GM18873 (cell line): ENCODE measurements around the gene ZMYND11.
"Not testable (repeated sequence)": the region's sequence is repeated elsewhere in the genome, so short reads cannot be mapped to it uniquely, and the experiment has no call there.

Experiments
- ATAC-seq: cut with Tn5 transposase; IDR thresholded peaks from one replicate; pipeline ENCODE4 v1.9.1; 2021; ENCODE audit warnings: mild to moderate bottlenecking, moderate library complexity, moderate number of reproducible peaks; ENCODE audit not compliant: unreplicated experiment, low FRiP score

ZMYND11 gene

DNA sequence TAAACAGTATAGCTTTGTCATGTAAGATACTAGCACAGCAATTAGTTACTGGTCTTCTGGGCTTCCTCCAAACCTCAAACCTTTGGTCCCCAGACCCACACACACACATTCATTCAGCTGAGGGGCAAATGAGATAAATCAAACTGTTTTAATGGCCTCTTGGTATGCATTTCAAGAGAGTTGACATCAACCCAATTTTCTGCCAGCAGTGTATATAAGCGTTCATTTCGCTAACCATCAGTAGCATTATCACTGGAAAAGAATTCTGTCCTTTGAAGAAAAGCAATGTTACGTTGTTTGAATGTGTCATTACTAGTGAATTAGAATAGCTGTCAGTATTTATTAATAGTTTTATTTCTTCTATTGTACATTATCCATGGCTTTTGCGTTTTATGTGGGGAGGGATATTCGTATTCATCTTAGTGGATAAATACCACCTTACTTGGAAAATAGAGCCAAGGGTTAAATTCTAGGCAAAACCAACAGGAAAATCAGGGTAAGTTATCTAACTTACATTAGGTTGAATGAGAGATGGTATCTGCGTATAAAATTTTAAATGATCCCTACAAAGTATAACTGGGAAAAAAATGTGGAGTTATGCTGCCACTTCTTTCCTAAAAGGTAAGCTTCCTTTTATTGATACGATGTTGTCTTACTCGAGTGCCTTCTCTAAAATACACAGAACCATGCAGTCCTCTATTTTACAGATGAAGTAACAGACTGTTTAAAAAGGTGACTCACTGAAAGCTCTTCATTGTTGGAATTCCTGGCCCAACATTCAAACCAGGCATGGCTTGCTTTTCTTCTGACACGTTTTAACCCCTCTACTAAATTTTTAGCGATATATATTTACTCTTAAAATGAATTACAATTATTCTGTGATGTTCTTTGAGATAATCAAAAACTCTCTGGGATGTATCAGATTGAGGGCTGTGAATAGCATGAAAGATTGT is 2.0 kb upstream of the ZMYND11 start:
- ATAC-seq = no peak

DNA sequence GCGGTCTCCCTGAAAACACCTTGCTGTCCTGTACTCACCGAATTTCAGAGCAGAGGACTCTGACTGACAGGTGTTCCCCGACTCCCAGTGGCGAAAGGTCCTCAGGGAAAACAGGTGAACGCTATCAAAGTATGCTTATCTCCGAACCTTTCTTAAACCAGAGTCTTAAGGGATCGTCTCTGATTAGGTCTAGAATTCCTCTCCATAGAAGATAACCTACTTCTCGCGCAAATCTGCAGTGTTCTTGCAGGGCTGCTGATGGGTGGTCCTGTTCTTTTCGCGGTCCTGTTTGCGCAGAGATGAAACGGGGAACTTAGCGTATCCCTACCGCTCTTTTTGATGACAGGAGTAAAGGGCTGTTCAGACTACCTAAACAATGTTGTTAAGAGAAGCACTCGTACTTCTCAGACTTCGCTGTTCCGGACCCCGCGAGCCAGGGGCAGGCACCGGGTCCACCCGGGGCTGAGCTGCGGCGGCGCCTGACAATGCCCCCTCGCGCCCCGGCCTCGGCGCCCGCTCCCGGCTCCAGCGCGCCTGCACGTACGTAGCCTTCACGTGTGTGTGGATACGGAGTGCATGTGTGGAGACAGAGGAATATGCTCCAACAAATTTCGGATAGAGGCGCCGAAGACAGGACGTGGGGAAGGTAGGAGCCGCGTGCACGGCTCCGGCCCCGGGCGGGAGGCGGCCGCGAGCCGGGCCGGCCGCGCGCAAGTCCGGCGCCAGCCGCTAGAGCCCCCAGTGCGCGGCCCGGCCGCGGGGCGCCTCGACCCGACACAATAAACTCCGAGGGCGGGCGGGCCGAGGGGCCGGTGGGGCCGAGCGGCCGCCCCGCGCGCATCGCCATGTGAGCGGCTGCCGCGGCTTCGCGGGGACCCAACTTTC is 766 bp upstream of the ZMYND11 start:
- peak; percentile 15 for ATAC-seq

DNA sequence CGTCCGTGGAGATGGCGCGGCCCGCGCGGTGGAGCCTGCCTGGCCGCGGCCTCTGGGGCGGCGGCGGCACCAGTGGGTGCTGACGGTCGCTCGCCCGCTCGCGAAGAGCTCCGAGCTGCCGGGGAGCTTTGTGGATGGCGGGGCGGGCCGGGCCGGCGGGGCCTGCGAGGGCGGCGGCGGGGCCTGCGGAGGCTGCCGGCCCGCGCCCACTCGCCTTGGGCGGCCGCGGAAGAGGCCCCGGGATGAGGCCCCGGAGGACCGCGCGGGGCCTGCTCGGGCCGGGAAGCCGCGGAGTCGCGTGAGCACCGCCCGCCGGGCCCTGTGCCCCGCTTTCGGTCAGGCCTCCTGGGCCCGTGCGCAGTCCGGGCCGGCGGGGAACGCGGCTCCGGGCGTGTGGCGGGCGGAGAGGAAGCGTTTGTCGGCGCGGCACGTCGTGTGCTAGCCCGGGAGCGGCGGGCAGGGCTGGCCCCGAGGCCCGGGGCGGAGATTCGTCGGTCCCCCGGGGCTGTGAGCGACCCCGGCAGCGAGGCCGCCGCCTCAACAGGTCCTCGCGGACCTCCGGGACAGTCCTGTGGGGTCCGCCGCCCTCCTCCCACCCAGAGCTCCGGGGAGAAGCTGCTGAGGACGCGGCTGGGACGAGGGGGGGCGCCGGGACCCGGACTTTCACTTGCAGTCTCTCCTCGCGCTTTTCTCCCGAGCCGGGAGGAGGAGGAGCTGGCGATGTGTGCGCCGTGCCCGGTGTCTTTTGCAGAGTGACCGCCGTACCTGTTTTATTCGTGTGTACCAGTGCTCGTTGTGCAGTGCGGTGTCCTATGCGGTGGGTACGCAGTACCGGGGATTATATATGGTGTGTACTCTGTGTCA is 578 bp downstream of the ZMYND11 start:
- peak; percentile 32 for ATAC-seq

DNA sequence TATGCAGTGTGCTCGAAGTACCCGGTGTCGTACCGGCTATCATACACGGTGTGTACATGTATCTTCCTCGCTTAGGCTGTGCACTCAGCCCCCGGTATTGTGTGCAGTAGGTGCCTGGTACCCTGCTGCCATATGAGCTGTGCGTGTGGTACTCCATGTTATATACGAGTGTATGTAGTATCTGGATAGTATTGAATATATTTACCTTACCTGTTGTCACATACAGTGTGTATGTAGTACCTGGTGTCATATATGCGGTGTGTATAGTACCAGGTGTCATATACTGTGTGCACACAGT is 1.2 kb downstream of the ZMYND11 start:
- ATAC-seq = peak; percentile 10

DNA sequence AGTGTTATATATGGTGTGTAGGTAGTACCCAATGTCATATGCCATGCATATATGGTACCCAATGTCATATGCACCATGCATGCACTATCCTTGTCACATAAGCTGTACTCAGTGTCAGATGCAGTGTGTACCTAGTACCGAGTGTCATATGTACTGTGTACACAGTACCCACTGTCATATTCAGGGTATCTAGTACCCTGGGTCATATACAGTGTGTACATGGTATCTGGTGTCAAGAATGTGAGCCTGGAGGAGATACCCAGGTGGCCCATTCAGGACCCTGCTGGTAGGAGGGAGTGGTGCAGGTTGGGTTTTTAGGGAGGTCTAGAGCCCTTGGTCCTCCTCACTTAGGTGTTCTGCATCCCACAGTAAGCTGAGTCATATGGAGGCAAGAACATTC is 1.8 kb downstream of the ZMYND11 start:
- peak; percentile 27 for ATAC-seq

DNA sequence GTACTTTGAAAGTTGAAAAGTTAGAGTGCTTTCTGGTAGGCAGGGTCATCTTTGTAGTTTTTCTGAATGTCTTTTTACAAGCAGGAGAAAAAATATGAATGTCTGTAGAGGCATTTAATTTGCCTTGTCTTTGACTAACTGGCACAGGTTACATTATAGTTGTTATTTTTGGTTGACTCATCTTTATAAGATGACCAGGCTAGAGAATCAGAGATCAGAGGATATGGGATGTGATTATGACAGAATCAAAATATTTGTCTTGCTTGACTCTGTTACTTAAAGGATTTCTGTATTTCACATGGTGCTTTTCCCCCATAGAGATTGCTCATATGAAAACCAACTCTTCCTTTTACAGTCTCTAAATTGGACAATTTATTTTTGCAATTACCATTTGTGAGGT is 2.4 kb downstream of the ZMYND11 start:
- ATAC-seq = no peak

DNA sequence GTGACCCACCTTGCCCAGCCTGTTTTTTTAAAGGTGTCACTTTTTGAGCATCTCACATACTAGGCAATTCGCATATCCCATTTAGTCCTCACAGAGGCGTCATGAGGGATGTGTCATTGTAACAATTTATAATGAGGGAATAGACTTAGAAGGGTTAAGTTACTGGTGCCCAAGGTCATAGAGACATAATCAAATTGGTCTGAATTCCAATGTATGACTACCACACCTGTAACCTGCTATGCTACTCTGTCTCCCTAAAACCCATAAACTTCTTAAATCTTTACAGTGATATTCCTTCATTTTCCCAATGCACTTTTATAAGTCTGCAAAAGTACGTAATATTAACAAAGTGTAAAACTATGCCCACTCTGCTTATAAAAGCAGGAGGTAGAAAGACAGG is 7.1 kb downstream of the ZMYND11 start:
- ATAC-seq = no peak

DNA sequence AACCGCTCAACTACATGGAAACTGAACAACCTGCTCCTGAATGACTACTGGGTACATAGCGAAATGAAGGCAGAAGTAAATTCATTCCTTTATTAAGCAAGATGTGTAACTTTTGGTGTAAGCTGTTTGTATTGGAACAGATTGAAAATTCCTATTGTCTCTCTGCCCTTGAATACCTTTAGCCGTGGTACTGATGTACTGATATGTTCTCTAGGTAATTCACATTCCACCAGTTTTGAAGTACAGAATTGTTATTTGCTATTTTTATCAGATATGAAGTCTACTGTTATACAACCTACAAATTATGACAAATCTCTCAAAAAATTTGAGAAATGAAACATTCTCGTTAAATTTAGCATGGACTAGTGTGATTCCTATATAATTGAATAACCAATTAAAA is 17.7 kb downstream of the ZMYND11 start:
- ATAC-seq = no peak

DNA sequence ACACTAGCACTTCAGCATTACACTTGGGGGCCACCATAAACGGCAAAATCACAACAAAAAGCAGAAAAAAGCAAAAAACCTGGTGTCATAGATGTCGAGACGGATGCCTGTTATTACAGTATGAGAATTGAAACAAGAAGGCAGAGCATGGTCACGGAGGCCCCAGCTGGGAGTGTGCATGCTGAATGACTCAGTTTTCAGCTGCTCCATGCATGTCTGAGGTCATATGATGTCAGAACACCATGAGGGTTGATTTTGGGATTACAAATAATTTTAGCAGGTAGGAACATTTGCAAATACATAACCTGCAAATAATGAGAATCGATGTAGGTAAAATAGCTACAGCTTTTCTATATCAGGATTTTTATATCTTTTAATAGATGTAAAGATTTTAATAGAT is 19.1 kb downstream of the ZMYND11 start:
- ATAC-seq = no peak

DNA sequence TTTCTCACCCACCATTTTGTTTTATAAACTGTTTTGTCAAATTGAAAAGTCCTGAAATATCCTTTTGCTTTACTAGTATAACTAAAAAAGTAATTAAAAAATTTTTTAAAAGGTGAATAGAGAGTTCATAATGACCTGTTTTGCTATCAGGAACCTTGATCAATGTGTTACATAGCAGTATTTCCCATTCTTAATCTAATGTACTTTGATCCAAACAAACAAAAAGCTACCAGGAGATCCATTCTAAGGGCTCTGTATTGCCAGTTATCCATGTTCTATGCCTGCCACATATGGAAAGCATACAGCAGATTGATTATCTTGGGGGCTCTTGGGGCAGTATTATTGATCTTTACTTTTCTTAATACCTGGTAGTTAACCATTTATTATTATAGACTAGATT is 32.1 kb downstream of the ZMYND11 start:
- ATAC-seq = no peak

DNA sequence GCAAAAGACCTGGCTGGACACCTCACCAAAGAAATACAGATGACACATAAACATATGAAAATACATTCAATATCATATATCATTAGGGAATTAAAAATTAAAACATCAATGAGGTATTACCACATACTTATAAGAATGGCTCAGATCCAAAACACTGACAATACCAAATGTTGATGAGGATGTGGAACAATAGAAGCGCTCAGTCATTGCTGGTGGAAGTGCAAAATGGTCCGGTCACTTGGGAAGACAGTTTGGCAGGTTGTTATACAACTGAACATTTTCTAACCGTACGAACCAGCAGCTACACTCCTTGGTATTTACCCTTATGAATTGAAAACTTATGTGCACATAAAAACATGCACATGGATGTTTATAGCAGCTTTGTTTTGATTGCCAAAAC is 38.5 kb downstream of the ZMYND11 start:
- no peak for ATAC-seq

DNA sequence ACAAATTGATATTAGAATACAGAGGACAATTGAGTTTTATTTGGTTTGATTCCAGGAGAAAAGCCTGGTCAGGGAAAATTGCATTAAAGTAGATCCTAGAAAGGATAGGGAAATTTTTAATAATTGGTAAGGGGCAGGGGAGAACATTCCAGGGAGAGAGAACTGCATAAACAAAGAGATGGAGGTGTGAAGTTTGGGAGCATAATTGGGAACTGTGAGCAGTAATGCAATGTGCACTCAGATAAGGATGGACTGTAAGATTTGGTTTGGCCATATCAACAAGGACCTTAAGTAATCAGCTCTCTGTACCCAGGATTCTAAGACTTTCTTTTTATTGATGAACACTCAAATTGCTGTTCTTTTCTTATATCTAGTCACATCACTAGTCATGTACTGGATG is 41.4 kb downstream of the ZMYND11 start:
- ATAC-seq = no peak

DNA sequence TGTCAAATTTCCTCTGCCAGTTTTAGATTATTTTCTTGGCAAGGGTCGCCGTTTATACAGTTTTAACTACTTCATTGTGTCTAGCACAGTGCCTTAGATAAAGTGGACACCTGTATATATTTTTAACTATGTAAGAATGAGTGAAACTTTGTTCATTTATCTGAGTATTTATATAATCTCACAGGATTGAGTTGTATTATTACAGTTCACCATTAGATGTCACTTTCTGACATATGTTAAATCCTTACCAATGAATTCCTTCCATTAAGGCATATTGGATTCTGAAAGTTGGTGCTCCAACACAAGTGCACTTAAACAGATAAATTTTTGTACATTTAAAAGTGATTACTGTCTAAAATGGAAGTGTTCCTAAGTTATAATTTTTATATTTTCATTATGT is 43.0 kb downstream of the ZMYND11 start:
- ATAC-seq = no peak

DNA sequence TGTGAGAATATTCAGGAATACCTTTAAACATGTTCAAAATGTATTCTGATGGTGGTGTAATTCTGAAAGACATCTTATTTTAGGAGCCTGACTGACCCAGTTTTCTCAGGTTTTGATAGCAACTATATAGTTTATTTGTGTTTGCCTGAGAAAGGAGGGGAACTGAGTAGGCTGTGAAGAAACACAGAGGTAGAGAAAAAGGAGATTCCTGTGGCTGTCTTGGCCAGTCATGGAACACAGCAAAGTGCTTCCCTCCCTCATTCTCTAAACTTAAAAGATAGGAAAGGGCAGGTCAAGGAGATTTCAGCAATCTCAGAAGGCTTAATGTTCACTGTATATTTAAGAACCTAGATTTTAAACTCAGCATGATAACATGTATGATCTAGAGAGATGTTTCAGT is 43.5 kb downstream of the ZMYND11 start:
- ATAC-seq = no peak

DNA sequence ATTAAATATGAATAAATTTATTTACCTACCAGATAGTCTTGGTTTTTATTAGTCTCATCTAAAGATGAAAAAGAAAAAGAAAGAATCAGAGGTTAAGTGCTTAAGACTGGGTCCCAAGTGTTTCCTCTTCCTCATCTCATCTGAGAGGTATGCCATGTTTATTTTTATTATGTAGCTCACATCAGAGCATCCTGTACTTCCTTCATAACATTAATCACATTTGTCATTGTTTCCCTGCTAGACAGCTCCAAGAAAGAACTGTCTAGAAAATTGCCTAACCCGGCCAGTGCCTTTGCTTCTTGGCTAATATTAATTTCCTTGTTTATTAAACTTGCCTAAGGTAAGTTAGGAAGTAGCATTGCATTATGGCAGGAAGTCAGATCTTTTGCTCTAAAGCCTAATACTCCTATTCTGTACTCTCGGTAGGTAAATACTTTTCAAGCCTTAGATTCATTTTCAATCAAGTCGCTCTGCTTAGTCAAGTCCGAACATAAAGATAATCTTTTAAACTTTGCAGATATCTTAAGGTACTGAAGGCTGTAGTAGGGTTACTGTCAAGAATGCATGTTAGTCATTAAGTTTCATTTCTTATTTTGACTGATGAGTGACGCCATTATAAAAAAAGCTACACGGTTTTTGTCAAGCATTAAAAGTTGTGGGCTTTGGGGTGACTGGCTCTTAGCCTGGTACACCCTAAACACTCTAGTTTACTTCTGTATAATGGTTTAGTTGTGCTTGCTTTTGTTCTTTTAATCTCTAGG is 47.4 kb downstream of the ZMYND11 start:
- ATAC-seq = no peak

DNA sequence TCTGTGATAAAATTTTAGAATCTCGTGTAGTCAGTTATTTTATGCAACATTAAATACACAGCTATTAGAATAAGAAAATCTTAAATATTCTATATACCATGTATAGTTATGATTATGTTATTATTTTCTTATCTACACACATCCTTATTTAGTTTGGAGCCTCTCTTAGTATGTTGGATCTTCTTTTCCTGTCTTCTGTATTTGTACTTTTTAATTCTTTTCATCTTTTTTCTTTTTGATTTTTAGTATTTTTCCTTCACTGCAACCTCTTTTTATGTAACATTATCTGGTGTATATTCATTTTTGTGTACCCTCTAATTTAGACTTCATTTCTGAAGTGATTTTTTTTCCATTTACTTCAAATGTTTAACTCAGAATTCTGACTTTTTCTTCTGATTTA is 48.9 kb downstream of the ZMYND11 start:
- ATAC-seq = no peak

DNA sequence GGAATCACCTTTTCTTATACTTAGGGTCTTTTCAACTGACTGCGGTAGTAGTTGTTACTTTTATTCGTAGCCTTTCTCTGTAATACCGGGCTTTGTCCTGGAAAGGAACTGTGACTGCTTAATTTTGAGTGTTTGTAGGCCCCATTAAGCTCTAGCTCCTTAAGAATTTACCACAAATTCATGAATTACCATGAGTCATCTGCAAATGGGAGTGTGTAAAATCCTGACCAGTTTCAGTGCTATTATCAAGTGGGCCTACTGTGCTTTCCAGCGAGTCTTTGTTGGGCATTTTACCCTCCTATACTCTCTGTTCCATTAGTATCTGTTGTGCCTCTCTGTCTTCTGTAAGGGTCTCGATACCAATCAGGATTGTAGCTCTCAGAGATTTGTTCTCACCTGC is 49.7 kb downstream of the ZMYND11 start:
- ATAC-seq = no peak

DNA sequence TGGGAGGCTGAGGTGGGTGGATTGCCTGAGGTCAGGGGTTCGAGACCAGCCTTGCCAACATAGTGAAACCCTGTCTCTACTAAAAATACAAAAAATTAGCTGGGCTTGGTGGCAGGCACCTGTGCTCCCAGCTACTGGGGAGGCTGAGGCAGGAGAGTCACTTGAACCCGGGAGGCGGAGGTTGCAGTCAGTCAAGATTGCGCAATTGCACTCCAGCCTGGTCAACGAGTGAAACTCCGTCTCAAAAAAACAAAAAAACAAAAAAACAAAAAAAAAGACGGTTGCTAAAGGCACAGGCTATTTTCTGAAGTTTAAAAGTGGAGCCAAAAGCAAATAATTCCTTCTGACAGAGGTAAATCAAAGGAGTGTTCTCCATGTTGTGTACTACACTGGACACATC is 50.3 kb downstream of the ZMYND11 start:
- ATAC-seq = not testable (repeated sequence)

DNA sequence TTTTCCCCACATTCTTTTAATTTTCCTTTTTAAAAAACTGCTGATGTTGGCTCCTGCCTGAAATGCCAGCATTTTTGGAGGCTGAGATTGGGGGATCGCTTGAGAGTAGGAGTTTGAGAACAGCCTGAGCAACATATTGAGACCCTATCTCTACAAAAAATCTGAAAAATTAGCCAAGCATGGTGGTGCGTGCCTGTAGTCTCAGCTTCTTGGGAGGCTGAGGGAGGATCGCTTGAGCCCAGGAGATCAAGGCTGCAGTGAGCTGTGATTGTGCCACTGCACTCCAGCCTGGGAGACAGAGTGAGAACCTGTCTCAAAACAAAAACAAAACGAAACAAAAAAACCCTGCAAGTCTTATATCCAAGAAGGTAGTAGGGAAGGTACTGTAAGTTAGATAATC is 51.7 kb downstream of the ZMYND11 start:
- ATAC-seq = no peak

DNA sequence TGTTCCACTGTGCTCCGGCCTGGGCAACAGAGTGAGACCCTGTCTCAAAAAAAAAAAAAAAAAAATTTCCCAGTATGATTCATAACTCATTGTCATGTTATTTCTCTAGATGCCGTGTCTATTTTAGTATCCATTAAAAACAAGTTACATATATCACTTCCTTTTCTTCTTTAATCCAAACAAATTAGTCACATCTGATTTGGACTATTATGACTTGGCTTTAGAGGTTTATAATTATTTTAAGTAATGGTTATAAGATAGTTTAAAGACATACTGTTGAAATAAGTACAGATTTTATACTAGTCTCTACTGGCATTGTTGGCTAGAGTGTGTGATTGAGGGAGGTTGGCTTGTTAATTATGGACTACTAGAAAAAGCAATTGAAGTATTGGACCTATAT is 53.3 kb downstream of the ZMYND11 start:
- no peak for ATAC-seq
